ENCODE data around the gene HSPB7.
"Not testable (repeated sequence)": the region's sequence is repeated elsewhere in the genome, so short reads cannot be mapped to it uniquely, and the experiment has no call there.

The HSPB7 gene

GRCh38 chr1:16006552-16007485 lies 11.0 kb downstream of the HSPB7 start:
- no peak for DNase-seq (ENCODE audit: low read depth)

DNA sequence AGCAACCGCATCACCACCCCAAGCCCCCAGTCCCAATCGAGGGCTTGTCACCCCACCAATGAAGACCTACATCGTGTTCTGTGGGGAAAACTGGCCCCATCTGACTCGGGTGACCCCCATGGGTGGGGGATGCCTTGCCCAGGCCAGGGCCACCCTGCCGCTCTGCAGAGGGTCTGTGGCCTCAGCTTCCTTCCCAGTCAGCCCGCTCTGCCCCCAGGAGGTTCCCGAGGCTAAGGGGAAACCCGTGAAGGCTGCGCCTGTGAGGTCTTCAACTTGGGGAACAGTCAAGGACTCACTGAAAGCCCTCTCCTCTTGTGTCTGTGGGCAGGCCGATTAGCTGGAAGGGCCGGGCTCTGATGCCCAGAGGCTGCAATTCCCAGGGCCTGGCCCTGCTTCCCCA lies 11.8 kb downstream of the HSPB7 start:
- DNase-seq (ENCODE audit: low read depth) = no peak

DNA sequence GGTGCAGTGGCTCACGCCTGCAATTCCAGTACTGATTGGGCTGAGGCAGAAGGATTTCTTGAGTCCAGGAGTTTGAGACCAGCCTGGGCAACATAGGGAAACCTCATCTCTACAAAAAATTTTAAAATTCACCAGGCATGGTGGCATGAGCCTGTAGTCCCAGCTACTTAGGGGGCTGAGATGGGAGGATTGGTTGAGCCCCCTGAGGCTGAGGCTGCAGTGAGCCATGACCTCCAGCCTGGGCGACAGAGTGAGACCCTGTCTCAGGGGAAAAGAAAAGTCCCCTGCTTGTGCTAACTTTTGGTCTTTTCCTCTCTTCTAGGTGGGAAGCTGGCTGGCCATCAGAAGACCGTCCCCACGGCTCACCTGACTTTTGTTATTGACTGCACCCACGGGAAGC lies 12.2 kb downstream of the HSPB7 start:
- no peak for DNase-seq (ENCODE audit: low read depth)

DNA sequence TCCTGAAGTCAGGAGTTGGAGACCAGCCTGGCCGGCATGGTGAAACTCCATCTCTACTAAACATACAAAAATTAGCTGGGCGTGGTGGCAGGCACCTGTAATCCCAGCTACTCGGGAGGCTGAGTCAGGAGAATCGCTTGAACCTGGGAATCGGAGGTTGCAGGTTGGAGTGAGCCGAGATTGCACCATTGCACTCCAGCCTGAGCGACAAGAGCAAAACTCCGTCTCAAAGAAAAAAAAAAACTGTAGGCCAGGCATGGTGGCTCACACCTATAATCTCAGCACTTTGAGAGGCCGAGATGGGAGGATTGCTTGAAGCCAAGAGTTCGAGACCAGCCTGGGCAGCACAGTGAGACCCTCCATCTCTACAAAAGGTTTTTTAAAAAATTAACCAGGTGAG lies 16.6 kb downstream of the HSPB7 start:
- DNase-seq (ENCODE audit: low read depth) = not testable (repeated sequence)

- no peak for DNase-seq (ENCODE audit: low read depth)
Observed at GRCh38 chr1:15998929-15999328, 18.9 kb downstream of the HSPB7 start.

DNA sequence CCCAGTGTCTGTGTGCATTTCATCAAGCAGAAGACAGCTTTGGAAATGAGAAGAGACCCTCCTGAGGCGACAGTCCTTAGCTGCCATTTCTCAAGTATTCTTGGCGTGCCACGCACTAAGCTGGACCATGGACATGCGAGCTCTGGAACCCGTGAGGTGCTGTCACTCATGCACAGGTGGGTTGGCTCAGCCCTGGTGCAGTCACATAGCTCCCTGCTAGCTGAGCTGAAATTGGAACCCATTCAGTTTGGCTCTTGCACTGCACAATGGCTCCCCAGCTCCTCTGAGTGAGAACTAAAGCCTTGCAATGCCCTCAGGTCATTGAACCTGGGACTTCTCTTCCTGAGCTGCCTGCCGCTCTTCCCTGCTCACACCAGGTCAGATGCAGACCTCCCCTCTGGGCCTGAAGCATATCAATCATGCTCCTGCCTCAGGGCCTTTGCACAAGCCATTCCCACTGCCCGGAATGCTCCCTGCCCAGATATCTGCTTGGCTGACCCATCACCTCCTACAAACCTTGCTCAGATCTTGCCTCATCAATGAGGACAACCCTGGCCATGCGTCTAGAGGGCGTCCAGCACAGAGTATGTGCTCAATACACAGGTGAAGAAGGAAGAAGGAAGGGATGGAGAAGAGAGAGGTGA lies 20.1 kb downstream of the HSPB7 start:
- no peak for DNase-seq (ENCODE audit: low read depth)

DNA sequence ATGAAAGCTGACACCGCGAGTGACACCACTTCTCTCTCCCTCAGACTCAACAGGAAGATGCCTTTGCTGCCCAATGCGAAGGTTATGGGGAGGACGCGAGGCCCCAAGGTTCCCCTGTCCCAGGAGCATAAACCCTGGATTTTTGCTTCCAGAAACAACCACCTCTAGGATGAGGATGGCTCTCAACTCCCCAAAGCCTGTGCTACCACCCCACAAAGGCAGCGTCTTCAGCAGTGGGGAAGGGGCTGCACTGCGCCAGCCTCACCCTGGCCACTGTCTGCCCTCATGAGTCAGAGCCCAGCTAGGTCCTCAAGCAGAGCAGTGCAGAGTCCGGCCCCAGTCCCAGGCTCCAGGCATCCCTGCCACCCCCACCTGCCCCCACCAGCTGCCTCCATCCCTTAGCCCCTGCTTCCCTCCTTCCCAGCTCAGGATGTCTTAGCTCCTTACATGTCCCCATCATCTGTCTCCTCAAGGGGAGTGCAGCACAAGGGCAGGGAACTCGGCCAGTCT lies 20.7 kb downstream of the HSPB7 start:
- DNase-seq (ENCODE audit: low read depth) = no peak

DNA sequence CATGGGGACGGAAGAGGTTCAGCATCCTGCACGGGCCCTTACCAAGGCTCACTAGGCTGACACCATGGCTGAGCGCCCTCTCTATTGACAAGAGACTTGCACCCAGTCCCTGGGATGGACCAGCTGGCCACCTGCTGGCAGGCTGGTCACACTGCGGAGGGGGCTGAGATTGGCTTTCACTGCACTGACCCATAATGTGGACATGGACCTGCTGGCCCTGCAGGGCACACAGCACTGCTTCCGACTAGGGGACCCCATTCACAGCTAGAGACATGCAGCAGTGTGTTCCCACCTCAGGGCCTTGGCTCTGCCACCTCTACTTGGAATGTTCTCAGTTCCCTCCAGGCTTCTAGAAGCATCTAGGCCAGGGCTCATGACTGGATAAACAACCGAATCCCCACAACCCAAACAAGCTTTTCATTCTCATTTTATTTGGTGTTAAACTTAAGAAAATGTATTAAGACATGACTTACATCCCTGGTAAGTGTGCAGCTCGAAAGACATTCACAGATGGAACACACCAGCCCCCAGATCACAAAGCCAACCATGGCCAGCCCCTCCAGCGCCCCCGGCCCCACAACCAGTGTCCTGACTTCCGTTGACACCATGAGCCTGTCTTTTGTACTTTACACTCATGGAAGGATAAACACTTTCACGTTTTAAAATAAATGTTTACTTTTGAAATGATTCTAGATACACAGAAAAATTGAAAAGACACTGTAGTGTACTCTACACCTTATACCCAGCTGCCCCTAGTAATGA lies 23.1 kb downstream of the HSPB7 start:
- DNase-seq (ENCODE audit: low read depth) = peak; percentile 35

- no peak for DNase-seq (ENCODE audit: low read depth)
Observed at GRCh38 chr1:15994081-15994480, 23.8 kb downstream of the HSPB7 start.

DNA sequence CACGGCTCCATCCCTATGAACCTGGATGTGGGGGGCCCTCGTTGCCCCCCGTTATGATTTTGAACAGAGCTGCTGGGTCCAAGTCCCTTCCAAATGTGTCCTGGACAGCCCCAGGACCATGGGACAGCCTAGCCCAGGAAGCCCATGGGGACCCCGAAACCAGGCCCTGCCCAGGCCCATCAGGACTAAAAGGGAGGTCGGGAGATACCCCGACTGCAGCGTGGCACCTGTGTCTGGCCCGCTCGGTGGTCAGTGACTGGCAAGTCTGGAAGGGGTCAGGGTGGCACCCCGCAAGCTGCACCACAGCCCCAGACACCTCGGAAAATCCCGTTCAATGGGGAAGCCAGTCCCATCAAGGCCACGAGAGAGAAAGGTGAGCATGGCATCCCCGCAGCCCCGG lies 24.2 kb downstream of the HSPB7 start:
- DNase-seq (ENCODE audit: low read depth) = no peak

- DNase-seq (ENCODE audit: low read depth) = no peak
Observed at GRCh38 chr1:15992582-15993500, 25.0 kb downstream of the HSPB7 start.

DNA sequence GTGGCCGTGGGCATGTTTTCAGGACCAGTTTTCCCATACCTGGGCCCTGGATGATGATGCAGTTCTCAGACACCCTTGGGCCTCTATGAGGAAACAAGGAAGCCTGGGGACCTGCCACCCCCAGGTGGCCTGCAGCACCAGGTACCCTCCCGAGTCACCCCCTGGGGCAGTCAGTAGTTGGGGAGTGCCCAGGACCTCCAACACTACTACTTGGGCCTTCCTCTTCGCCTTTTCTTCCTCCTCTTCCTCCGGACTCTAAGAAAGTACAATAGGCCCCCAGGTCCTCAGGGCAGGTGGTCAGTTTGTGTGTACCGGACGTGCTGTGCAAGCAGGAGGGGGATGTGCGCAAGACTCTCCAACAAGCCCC lies 25.7 kb downstream of the HSPB7 start:
- DNase-seq (ENCODE audit: low read depth) = no peak

GRCh38 chr1:15991427-15992186 lies 26.2 kb downstream of the HSPB7 start:
- DNase-seq (ENCODE audit: low read depth) = no peak

DNA sequence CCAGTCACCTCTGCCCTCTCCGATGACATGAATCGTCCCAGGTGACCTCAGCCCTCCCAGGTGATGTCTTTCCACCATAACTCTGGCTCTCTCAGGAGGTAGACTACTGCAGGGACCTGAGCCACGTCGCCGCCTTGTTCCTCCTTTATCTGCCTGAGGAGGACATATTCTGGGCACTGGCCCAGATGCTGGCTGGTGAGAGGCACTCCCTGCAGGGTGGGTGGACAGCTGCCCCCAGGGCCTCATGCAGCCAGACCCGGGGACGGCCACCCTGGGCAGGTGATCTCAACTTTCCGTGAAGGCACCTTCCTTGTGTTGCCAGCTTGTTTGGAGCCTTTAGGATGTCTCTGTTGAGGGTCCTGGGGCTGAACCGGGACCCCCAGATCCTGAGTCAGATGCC lies 28.1 kb downstream of the HSPB7 start:
- DNase-seq (ENCODE audit: low read depth) = no peak

DNA sequence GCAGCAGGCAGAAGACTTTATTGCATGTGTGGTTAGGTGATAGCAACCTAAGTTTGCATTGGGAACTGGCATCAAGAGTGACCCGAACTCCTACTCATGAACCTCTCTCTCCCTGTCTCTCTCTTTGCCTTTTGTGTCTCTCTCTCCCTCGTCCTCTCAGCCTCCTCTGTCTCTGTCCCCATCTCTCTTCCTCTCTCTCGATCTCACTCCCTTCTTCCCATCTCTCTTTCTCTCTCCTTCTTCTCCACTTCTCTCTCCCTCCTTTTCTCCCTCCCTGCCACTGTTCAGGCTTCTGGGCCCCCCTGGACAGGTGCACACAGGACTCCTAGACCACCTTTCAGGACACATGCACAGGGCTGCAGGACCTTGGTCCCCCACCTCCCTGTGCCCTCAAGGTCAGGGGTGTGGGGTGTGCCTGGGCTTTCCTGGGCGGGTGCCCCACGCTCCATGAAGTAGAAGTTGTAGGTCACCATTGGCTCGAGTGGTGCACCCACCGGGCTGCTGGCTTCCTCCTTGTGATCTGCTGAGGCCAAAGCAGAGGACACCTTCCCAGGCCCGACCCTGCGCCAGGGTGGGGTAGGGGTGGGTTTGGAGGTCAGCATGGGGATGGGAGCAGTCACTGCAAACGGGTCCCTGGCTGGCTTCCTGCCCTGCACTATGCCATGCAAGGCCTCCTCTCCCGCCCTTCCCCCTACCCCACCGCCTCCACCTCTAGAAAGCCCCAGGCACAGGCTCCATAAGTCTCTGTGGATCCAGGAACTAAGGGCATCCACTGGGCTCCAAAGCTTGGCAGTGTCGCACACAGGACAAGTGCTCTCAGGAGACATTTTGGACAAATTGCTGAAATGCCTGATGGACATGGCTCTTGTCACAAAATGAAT lies 28.7 kb downstream of the HSPB7 start:
- DNase-seq (ENCODE audit: low read depth) = no peak

DNA sequence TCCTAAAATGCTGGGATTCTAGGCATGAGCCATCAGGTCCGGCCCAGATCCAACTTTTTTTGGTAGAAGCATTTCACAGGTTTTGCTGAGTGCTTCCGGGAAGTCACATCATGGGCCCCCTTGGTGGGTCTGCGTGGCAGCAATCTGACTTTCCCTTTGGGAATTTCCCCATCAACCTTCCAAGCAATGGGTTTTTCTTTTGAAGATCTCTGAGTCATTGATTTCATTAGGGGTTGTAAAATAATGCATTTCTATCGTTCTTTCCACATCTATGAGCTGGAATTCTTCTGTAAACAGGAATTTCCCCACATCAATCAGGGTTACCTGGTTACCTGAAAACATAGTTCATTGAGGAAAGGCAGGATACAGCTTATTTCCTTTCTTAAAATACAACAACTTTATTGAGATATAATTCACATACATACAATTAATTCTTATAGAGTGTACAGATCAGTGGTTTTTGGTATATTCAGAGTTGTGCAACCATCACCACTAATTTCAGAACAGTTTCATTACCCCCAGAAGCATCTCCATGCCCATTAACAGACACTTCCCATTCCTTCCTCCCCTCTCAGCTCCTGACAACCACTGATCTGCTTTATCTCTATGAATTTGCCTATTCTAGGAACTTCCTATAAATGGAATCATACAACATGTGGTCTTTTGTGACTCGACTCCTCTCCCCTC lies 32.1 kb downstream of the HSPB7 start:
- DNase-seq (ENCODE audit: low read depth) = no peak

DNA sequence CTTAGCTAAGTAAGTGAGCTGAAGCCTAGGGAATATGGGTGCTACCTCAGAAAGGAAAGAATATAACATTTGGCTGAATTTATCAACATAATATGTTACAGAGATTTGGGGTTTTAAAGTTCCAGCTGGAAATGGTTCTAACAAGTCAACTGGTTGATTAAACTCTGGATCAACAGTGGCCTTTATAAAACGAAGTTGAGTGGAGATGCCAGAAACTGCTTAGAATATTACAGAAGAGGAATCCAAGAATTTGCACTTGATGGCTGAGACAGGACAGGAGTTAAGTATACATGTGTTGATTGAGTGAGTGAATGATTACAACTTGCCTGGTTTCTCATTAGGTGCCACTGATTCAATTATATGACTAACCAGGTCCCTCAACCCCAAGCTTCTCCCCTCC lies 34.6 kb downstream of the HSPB7 start:
- DNase-seq (ENCODE audit: low read depth) = no peak

GRCh38 chr1:15981679-15982078 lies 36.2 kb downstream of the HSPB7 start:
- DNase-seq (ENCODE audit: low read depth) = no peak

GRCh38 chr1:15977947-15978346 lies 39.9 kb downstream of the HSPB7 start:
- not testable (repeated sequence) for DNase-seq (ENCODE audit: low read depth)
